Smooth muscle cell (in vitro differentiated cells): Measurements from ENCODE around the gene PRPF39. TPM values are rescaled to one million over a fixed set of nuclear protein-coding genes. Genes with fewer than 3 reads are reported as not detected.
"Not testable (repeated sequence)": the region's sequence is repeated elsewhere in the genome, so short reads cannot be mapped to it uniquely, and the experiment has no call there.

ENCODE experiments used
- DNase-seq: peaks from one replicate; lab custom pipeline; 2025; ENCODE audit not compliant: unreplicated experiment; lab: John Stamatoyannopoulos, UW
- H2AFZ ChIP-seq: fragments of 200-600 bp; sonication (generic); 2 replicates; pipeline ENCODE4 v1.6.0; 2016; ENCODE audit warnings: antibody characterized with exemption, low read depth, mild to moderate bottlenecking
- H3F3A ChIP-seq: fragments of 200-600 bp; sonication (generic); 2 replicates; pipeline ENCODE4 v1.6.0; 2017; ENCODE audit warnings: antibody characterized with exemption, low read depth
- H3K27ac ChIP-seq: fragments of 200-600 bp; sonication (generic); 2 replicates; pipeline ENCODE4 v1.5.1; 2016; ENCODE audit warnings: low read depth, mild to moderate bottlenecking
- H3K27me3 ChIP-seq: fragments of 200-600 bp; sonication (generic); 2 replicates; pipeline ENCODE4 v1.6.1; 2016; ENCODE audit warnings: low read depth, mild to moderate bottlenecking
- H3K36me3 ChIP-seq: fragments of 200-600 bp; sonication (generic); 2 replicates; pipeline ENCODE4 v1.5.1; 2016; ENCODE audit warnings: low read depth
- H3K4me1 ChIP-seq: fragments of 200-600 bp; sonication (generic); 2 replicates; pipeline ENCODE4 v1.5.1; 2016; ENCODE audit warnings: low read depth
- H3K4me2 ChIP-seq: fragments of 200-600 bp; sonication (generic); 2 replicates; pipeline ENCODE4 v1.6.0; 2016; ENCODE audit warnings: mild to moderate bottlenecking
- H3K4me3 ChIP-seq: fragments of 200-600 bp; sonication (generic); 2 replicates; pipeline ENCODE4 v1.5.1; 2016; ENCODE audit warnings: mild to moderate bottlenecking
- H3K79me2 ChIP-seq: fragments of 200-600 bp; sonication (generic); 2 replicates; pipeline ENCODE4 v1.6.0; 2016; ENCODE audit warnings: low read depth, mild to moderate bottlenecking
- H3K9ac ChIP-seq: fragments of 200-600 bp; sonication (generic); 2 replicates; pipeline ENCODE4 v1.6.0; 2016; ENCODE audit warnings: low read depth
- H3K9me3 ChIP-seq: fragments of 200-600 bp; sonication (generic); replicated peaks from 2 replicates; pipeline ENCODE4 v1.5.1; 2016; ENCODE audit warnings: low read depth
- H4K20me1 ChIP-seq: fragments of 200-600 bp; sonication (generic); 2 replicates; pipeline ENCODE4 v1.6.0; 2016; ENCODE audit warnings: low read depth
- CTCF ChIP-seq: fragments of 200-600 bp; sonication (generic); IDR thresholded peaks from 2 replicates; pipeline ENCODE4 v1.5.1; 2017; ENCODE audit warnings: borderline replicate concordance, mild to moderate bottlenecking, antibody characterized with exemption; ENCODE audit not compliant: insufficient read depth, poor library complexity, severe bottlenecking
- WGBS: methylation state at CpG from one replicate; pipeline ENCODE4 v1.1.7; 2016; ENCODE audit warnings: low lambda C conversion rate; 5-methylcytosine and 5-hydroxymethylcytosine counted together
- polyA plus RNA-seq: library from polyadenylated mRNA; unstranded; fragments of >200 nt; fragmentation: Nextera tagmentation; extraction: Ambion mirVana; gene quantifications from 2 replicates; pipeline ENCODE4 v1.2.1, GENCODE V29; 2016
- total RNA-seq: library from RNA; depleted of rRNA; stranded (reverse); fragments of >200 nt; gene quantifications from 2 replicates; pipeline ENCODE4 v1.2.3, GENCODE V29; 2014

PRPF39 gene
- total and polyA plus RNA-seq, 2 experiments from 2014 or later: 12.7 to 28.0 TPM

- H3K9me3 ChIP-seq: no peaks in the 10 kb centered on the region
- H3K9ac ChIP-seq: no peak overlapping the region
- H3K4me1 ChIP-seq: no peaks in the 10 kb centered on the region
- no peak overlapping the region for H3K4me2 ChIP-seq
- H3K27ac ChIP-seq: no peak overlapping the region
- no peaks in the 10 kb centered on the region for H3K27me3 ChIP-seq
- H3F3A ChIP-seq: no peaks in the 10 kb centered on the region
- H3K36me3 ChIP-seq: peaks cover 7% of the 10 kb centered on the region
- WGBS: 95% methylated on average over 5 of the region's 5 CpGs
- TF ChIP-seq CTCF: no peak
- no peak overlapping the region for H3K4me3 ChIP-seq
- H2AFZ ChIP-seq: no peak overlapping the region
- H4K20me1 ChIP-seq: no peaks in the 10 kb centered on the region
- H3K79me2 ChIP-seq: no peaks in the 10 kb centered on the region
- no peak for DNase-seq
These were observed 10.6 kb upstream of the PRPF39 start for GRCh38 chr14:45073231-45073879.

- Histone ChIP-seq H3K79me2 (no peaks in the 10 kb centered on the region), H3F3A (no peaks in the 10 kb centered on the region), H3K4me3 (no peak overlapping the region), H2AFZ (no peak overlapping the region), H3K4me2 (no peak overlapping the region), H4K20me1 (no peaks in the 10 kb centered on the region), H3K27ac (no peak overlapping the region), H3K36me3 (no peaks in the 10 kb centered on the region), H3K9me3 (no peaks in the 10 kb centered on the region), H3K4me1 (no peaks in the 10 kb centered on the region), H3K27me3 (no peaks in the 10 kb centered on the region), H3K9ac (no peak overlapping the region)
- DNase-seq: no peak
- no peak for TF ChIP-seq CTCF
- 97% methylated on average over 1 of the region's 1 CpG for WGBS
These were observed 5.6 kb upstream of the PRPF39 start for GRCh38 chr14:45078323-45078722.

- H3K4me1 ChIP-seq, H3K9me3 ChIP-seq, H2AFZ ChIP-seq, H3K9ac ChIP-seq, H3K27ac ChIP-seq, H3K4me2 ChIP-seq, H3K27me3 ChIP-seq, H3F3A ChIP-seq, H4K20me1 ChIP-seq, H3K36me3 ChIP-seq, DNase-seq, H3K4me3 ChIP-seq: not testable (repeated sequence)
- H3K79me2 ChIP-seq: peaks cover 15% of the 10 kb centered on the region
- WGBS: 99% methylated on average over 26 of the region's 40 CpGs
These were observed 3.4 kb upstream of the PRPF39 start for GRCh38 chr14:45080416-45080968.

- H3K4me1 ChIP-seq: peaks cover 13% of the 10 kb centered on the region
- H4K20me1 ChIP-seq: peaks cover 14% of the 10 kb centered on the region
- not testable (repeated sequence) for H3F3A ChIP-seq, H2AFZ ChIP-seq, H3K4me3 ChIP-seq, H3K4me2 ChIP-seq, H3K36me3 ChIP-seq, H3K9me3 ChIP-seq, DNase-seq, H3K9ac ChIP-seq, H3K27me3 ChIP-seq, H3K27ac ChIP-seq
- peaks cover 21% of the 10 kb centered on the region for H3K79me2 ChIP-seq
- 97% methylated on average over 3 of the region's 3 CpGs for WGBS
These were observed 2.8 kb upstream of the PRPF39 start for GRCh38 chr14:45081096-45081495.
